GM12875 (cell line): ENCODE data around the gene RBM10.

Experiments used
- H3K4me3 ChIP-seq: one replicate; pipeline ENCODE4 v1.5.1; 2011; ENCODE audit warnings: low read depth, low read length, control low read depth
- TF ChIP-seq, protein P1 (sequence below): IDR thresholded peaks from 2 replicates; pipeline ENCODE4 v1.5.1; 2011; ENCODE audit warnings: low read depth, mild to moderate bottlenecking, control low read depth, inconsistent platforms, low read length, moderate library complexity, borderline replicate concordance; ENCODE audit not compliant: insufficient read depth

Gene RBM10

DNA sequence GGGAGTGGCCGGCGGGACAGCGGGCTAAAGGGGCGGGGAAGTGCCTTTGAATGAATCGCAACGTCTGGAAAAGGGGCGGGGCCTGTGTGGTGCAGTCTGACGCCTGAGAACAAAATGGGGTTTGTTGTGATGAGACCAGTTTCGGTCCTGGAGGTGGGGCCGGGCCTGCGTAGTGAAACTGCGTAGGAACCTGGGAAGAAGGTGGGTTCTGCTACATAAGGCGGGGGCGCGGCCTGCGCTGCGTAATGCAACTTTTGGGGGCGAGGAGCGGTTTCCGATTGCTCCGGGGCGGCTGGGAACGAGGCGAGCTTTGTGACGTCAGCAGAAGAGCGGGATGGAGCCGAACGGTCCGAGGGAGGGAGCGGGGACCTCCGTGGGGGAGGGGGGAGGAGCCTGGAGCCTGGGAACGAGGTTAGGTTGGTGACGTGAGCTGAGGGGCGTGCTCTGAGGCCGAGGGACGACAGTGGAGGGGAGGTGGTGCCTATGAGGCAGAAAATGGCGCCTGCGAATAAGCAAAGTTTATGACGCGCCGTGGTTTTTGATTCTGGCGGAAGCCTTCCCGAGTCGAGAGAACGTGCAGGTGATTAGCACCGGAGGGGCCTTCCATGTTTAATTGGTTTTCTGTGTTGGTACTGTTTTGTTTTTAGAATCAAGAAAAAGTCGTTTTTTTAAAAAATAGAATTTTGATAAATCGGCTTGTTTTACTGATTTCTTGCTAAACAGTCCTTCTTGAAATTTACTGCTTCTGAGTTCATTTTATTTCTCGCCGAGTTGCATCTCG lies 88.5 kb downstream of the RBM10 start:
- H3K4me3 ChIP-seq, result peak overlapping the region; percentile 72
- TF ChIP-seq, protein P1, sequence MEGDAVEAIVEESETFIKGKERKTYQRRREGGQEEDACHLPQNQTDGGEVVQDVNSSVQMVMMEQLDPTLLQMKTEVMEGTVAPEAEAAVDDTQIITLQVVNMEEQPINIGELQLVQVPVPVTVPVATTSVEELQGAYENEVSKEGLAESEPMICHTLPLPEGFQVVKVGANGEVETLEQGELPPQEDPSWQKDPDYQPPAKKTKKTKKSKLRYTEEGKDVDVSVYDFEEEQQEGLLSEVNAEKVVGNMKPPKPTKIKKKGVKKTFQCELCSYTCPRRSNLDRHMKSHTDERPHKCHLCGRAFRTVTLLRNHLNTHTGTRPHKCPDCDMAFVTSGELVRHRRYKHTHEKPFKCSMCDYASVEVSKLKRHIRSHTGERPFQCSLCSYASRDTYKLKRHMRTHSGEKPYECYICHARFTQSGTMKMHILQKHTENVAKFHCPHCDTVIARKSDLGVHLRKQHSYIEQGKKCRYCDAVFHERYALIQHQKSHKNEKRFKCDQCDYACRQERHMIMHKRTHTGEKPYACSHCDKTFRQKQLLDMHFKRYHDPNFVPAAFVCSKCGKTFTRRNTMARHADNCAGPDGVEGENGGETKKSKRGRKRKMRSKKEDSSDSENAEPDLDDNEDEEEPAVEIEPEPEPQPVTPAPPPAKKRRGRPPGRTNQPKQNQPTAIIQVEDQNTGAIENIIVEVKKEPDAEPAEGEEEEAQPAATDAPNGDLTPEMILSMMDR, result no peak

DNA sequence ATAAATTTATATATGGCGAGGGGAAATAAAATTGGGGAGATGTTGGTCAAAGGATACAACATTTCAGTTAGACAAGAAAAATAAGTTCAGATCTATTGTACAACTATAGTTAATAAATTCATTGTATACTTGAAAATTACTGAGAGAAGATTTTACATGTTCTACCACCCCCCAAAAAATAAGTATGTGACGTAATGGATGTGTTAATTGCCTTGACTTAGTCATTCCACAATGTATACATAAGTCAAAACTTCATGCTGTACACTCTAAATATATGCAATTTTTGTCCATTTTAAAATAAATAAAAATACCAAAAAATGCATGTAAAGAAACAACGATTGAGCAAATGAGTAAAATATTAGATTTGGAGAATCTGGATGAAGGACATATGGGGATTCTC lies 89.6 kb downstream of the RBM10 start:
- TF ChIP-seq, protein P1, result no peak

DNA sequence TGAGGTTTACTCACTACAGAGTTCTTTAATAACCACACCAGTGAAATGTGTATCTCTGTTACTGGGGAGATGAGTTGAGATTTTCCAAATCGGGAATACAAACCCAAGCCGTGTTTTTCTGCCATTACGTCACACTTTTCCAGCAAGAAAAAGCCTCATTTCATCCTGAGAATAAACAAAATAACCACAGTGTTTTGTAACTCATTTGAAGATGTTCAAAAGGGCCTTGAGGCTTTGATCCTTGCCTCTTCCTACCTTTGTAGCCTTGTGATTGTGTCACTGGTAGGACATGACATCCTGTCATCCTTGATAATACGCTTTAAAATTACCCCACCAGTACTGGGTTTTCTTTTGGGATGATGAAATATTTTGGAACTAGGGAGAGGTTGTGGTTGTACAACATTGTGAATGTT lies 90.7 kb downstream of the RBM10 start:
- no peak overlapping the region for H3K4me3 ChIP-seq
- TF ChIP-seq, protein P1, result no peak

More for the DNA sequence above, 89.6 kb downstream of the RBM10 start:
- H3K4me3 ChIP-seq, result no peak overlapping the region
